Osteoblast (primary cell): Measurements from ENCODE around the gene PRR15. TPM values are rescaled to one million over a fixed set of nuclear protein-coding genes. Genes with fewer than 3 reads are reported as not detected.

Experiments used
- DNase-seq: peaks from one replicate; pipeline ENCODE4 v3.0.0; 2011; ENCODE audit warnings: low spot score, mixed read lengths; ENCODE audit not compliant: insufficient read length; ENCODE audit errors: missing footprints
- H2AFZ ChIP-seq: 2 replicates; pipeline ENCODE4 v1.6.0; 2011; ENCODE audit warnings: mild to moderate bottlenecking, low read length
- H3K27ac ChIP-seq: 2 replicates; pipeline ENCODE4 v1.5.1; 2011; ENCODE audit warnings: mild to moderate bottlenecking, low read depth, low read length, moderate library complexity
- H3K27me3 ChIP-seq: 2 replicates; pipeline ENCODE4 v1.6.0; 2012; ENCODE audit warnings: mild to moderate bottlenecking, control low read depth, inconsistent platforms, low read length, moderate library complexity; ENCODE audit not compliant: insufficient read depth
- H3K36me3 ChIP-seq: 2 replicates; pipeline ENCODE4 v1.5.1; 2011; ENCODE audit warnings: mild to moderate bottlenecking, low read length, control low read depth, moderate library complexity; ENCODE audit not compliant: insufficient read depth
- H3K4me1 ChIP-seq: 2 replicates; pipeline ENCODE4 v1.5.1; 2011; ENCODE audit warnings: mild to moderate bottlenecking, low read length, control low read depth, moderate library complexity; ENCODE audit not compliant: insufficient read depth
- H3K4me2 ChIP-seq: 2 replicates; pipeline ENCODE4 v1.6.0; 2011; ENCODE audit warnings: mild to moderate bottlenecking, low read length; ENCODE audit not compliant: insufficient read depth
- H3K4me3 ChIP-seq: fragments of 200-600 bp; sonication (generic); 3 replicates; pipeline ENCODE4 v1.5.1; 2012; ENCODE audit warnings: mild to moderate bottlenecking, low read length, inconsistent platforms; ENCODE audit not compliant: insufficient read depth
- H3K79me2 ChIP-seq: 2 replicates; pipeline ENCODE4 v1.6.0; 2012; ENCODE audit warnings: mild to moderate bottlenecking, low read length, control low read depth, inconsistent platforms; ENCODE audit not compliant: insufficient read depth
- H3K9me3 ChIP-seq: 2 replicates; pipeline ENCODE4 v1.5.1; 2011; ENCODE audit warnings: low read depth, low read length, control low read depth
- H4K20me1 ChIP-seq: 2 replicates; pipeline ENCODE4 v1.6.0; 2012; ENCODE audit warnings: mild to moderate bottlenecking, low read length, control low read depth; ENCODE audit not compliant: insufficient read depth
- CTCF ChIP-seq: IDR thresholded peaks from 2 replicates; pipeline ENCODE4 v1.5.1; 2011; ENCODE audit warnings: mild to moderate bottlenecking, low read depth, low read length, moderate library complexity; ENCODE audit errors: extremely low read depth
- total RNA-seq: library from RNA; depleted of rRNA; stranded (reverse); fragments of >200 nt; gene quantifications from 2 replicates; pipeline ENCODE4 v1.2.3, GENCODE V29; 2012

PRR15 gene
- total RNA-seq, 1 donor: 1.1 TPM

DNA sequence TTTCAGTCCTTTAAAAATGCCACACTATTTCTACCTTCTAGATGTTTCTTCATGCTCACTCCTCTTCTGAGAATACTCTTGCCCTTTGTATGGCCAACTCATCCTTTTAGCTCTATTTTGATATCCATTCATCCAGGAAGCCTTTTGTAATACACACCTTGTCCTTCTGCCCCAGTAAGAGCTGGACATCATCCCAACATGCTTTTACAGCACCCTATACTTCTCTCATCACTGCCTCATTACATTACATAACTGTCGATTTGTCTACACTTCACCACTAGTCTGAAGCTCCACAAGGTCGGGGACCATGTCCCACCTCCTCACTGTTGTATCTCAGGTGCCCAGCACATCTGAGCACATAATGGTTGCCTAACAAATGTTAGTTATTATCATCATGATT is 29.2 kb downstream of the PRR15 start:
- DNase-seq: no peak
- Histone ChIP-seq H3K36me3 (no peaks in the 10 kb centered on the region), H3K4me1 (no peaks in the 10 kb centered on the region), H3K79me2 (no peaks in the 10 kb centered on the region), H2AFZ (no peak overlapping the region), H3K27ac (no peak overlapping the region), H3K4me2 (no peak overlapping the region), H4K20me1 (no peaks in the 10 kb centered on the region), H3K27me3 (peaks cover 3% of the 10 kb centered on the region), H3K4me3 (no peak overlapping the region), H3K9me3 (no peaks in the 10 kb centered on the region)
- no peak for TF ChIP-seq CTCF

DNA sequence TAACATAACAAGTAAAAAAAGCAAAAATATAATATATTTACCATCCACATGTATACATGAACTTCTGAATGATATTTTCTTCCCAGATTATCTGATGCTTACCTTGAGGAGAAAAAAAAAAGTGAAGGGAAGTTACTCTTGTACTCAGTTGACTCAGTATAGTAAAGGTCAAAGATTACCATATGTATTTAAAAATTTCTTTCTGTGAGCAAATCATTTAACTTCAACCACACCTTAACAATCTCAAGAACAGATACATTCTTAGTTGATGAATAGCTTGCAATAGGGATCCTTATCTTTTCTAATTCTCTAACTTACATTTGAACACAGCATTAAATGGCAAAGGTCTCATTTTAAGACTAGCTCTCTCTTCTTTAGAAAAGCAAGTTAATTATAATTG is 29.8 kb downstream of the PRR15 start:
- peaks cover 3% of the 10 kb centered on the region for H3K27me3 ChIP-seq
- no peak overlapping the region for H3K27ac ChIP-seq
- DNase-seq: no peak
- no peak overlapping the region for H3K4me2 ChIP-seq
- no peaks in the 10 kb centered on the region for H3K4me1 ChIP-seq
- H4K20me1 ChIP-seq: no peaks in the 10 kb centered on the region
- H2AFZ ChIP-seq: no peak overlapping the region
- H3K4me3 ChIP-seq: no peak overlapping the region
- no peak for TF ChIP-seq CTCF
- no peaks in the 10 kb centered on the region for H3K36me3 ChIP-seq
- H3K79me2 ChIP-seq: no peaks in the 10 kb centered on the region
- no peaks in the 10 kb centered on the region for H3K9me3 ChIP-seq

DNA sequence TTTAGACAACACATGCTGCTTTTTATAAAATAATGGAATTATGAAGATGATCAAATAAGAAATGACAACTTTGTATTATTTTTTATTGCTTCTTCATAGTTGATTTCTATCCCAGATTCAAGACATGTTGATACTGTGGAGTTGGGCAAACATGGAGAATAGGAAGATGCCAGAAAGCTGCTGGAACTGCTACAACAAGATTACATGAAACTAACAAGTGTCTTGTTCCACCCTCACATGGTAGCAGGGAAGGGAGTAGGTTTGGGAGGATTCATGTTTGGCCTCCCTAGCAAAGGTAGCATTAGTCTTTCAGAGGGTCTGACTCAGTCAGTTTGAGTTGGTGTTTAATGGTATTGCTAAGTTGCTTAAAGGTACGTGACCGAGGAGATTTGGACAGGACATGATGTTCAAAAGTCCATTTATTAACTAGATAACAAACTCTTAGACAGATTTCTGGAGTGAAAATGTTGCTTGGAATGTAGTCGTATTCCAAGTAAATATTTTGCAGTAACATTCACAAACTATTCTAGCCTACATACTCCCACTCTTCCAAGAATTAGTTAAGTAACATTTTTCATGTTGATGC is 33.1 kb downstream of the PRR15 start:
- Histone ChIP-seq H3K4me3 (no peak overlapping the region), H3K27ac (no peak overlapping the region)

GRCh38 chr7:29597266-29597665 is 33.6 kb downstream of the PRR15 start:
- no peaks in the 10 kb centered on the region for H3K9me3 ChIP-seq
- no peak overlapping the region for H3K4me2 ChIP-seq
- DNase-seq: no peak
- no peaks in the 10 kb centered on the region for H3K4me1 ChIP-seq
- no peaks in the 10 kb centered on the region for H3K27me3 ChIP-seq
- H3K4me3 ChIP-seq: no peak overlapping the region
- H2AFZ ChIP-seq: no peak overlapping the region
- H4K20me1 ChIP-seq: no peaks in the 10 kb centered on the region
- no peaks in the 10 kb centered on the region for H3K36me3 ChIP-seq
- no peak overlapping the region for H3K27ac ChIP-seq
- no peaks in the 10 kb centered on the region for H3K79me2 ChIP-seq
- no peak for TF ChIP-seq CTCF

More for the DNA sequence above, 33.1 kb downstream of the PRR15 start:
- no peaks in the 10 kb centered on the region for H3K36me3 ChIP-seq
- no peak overlapping the region for H2AFZ ChIP-seq
- no peak for TF ChIP-seq CTCF
- no peaks in the 10 kb centered on the region for H4K20me1 ChIP-seq
- no peak overlapping the region for H3K4me2 ChIP-seq
- H3K9me3 ChIP-seq: no peaks in the 10 kb centered on the region
- DNase-seq: no peak
- no peaks in the 10 kb centered on the region for H3K27me3 ChIP-seq
- no peaks in the 10 kb centered on the region for H3K4me1 ChIP-seq
- no peaks in the 10 kb centered on the region for H3K79me2 ChIP-seq
